ENCODE results near the gene WNT3. TPM values are rescaled to one million over a fixed set of nuclear protein-coding genes. Genes with fewer than 3 reads are reported as not detected.

Gene WNT3
- polyA plus RNA-seq, 2 of the 4 experiments (the other 2 are of a cell fraction), result 8.3 to 10.8 TPM

DNA sequence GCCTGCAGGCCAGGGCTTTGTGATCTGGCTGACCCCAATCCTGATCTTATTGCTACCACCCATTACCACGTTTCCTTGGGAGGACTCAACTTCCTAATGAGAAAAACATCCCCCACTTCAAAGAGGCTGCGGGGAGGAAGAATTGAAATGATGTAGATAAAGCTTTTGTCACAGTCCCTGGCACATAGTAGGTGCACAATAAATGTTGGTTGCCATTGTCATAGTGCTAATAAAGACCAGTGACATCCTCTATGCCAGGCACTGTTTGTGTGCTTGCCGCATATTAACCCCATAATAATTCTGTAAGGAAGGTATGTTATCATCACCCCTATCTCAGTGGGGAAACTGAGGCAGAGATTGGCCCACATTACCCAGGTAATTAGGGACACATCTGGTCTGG, 22.4 kb downstream of the WNT3 start:
- FAIRE-seq (no peak), ATAC-seq (0 out of 6 replicates have a peak, but pooled peaks of 1 of the 2 experiments have one; percentile 7), DNase-seq (ENCODE audit: low read depth in 1 of 2, low spot score in 1 of 2) (no peak)
- ChIA-PET POLR2A (no interaction called here), CTCF (interaction anchor here (0.8 to 1.8 kb wide), 4 partner anchors 15 to 147 kb away, joined by 3 to 8 read pairs (median 4); no protein-coding TSS in a partner anchor)
- H3K27ac ChIP-seq, result peak overlapping the region; percentile 66 to 82; a peak in 5 of 6 replicates
- 86% methylated on average over 3 of the region's 3 CpGs for WGBS (ENCODE audit: missing lambda C conversion rate)
- TF ChIP-seq ZNF302 (CRISPR knock-in tag; IDR thresholded peaks at IDR 0.05) (no peak), MAZ (IDR thresholded peaks at IDR 0.05; ENCODE audit: borderline replicate concordance, low read depth, low read length) (no peak), MAFK (IDR thresholded peaks at IDR 0.05; ENCODE audit: partially characterized antibody) (no peak)
- H3K4me3 ChIP-seq, result no peak overlapping the region
- peak overlapping the region; percentile 70 for H3K4me2 ChIP-seq
- H3K4me1 ChIP-seq, result peaks cover 14% of the 10 kb centered on the region
- H3K9me3 ChIP-seq, result no peaks in the 10 kb centered on the region

DNA sequence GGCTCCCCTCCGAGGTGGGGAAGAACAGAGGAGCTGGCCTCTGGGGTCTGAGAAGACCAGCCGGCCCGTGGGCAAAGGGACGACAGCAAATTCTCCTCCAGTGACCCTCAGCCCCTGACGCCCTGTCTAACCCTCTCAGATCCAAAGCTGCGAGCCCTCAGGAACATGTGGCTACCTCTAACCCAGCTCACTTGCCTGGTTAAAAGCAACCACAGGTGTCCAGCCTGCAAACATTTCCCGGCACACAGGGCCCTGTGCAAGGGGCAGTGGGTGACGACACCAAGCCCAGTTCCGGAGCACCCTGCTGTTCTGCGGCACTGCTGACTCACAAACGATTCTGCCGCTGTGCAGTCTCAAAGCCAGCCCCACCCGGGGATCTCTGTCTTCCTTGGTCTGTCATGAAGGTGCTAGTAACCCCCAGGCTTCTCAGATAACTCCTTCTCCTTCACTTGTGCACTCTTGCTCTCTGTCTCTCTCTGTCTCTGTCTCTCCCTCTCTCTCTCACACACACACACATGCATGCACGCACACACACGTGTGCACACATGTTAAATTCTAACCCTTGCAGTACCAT, 23.0 kb downstream of the WNT3 start:
- Histone ChIP-seq H3K4me1 (peaks cover 14% of the 10 kb centered on the region), H3K4me2 (peak overlapping the region; percentile 70), H3K27ac (peak overlapping the region; percentile 66 to 82), H3K9me3 (no peaks in the 10 kb centered on the region), H3K4me3 (0 out of 3 replicates have a peak overlapping the region, but pooled peaks have one; percentile 1)
- ATAC-seq (peak; percentile 89 to 91), FAIRE-seq (no peak), DNase-seq (ENCODE audit: low read depth in 1 of 2, low spot score in 1 of 2) (peak; percentile 67 to 94)
- no peak for TF ChIP-seq FOSL2 (IDR thresholded peaks at IDR 0.05)
- peak; percentile 58 for TF ChIP-seq FOSL2 (CRISPR knock-in tag; IDR thresholded peaks at IDR 0.05)
- TF ChIP-seq HEYL (CRISPR knock-in tag; IDR thresholded peaks at IDR 0.05), result no peak
- ChIA-PET CTCF (interaction anchor here (1.6 to 2.7 kb wide), 4 partner anchors 13 to 47 kb away, joined by 4 to 13 read pairs (median 6); no protein-coding TSS in a partner anchor), POLR2A (no interaction called here)
- 29% methylated on average over 15 of the region's 15 CpGs for WGBS (ENCODE audit: missing lambda C conversion rate)

DNA sequence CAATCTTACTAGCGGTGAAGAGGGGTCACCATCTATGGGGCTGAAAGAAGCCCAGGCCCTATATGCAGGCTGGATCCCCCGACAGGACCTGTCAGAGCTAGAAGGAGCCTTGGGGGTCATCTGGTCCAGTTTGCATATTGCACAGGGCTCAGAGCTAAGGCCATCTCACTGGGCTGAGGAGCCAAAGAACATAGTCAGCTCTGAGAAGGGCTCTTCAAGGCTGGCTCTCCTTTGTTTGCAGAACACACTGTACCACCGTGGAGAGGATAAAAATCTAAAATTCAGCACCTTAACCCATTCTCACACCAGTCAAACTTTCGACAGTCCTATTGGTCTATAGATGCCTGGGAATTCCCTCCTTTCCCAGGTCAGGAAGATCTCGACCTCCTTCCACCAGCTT, 24.2 kb downstream of the WNT3 start:
- no peak overlapping the region for H3K4me2 ChIP-seq
- POLR2A ChIA-PET, result interaction anchor here (1.2 kb wide), 1 partner anchor 18 kb away, joined by 4 read pairs; no protein-coding TSS in a partner anchor
- peaks cover 14% of the 10 kb centered on the region for H3K4me1 ChIP-seq
- H3K4me3 ChIP-seq, result no peak overlapping the region
- DNase-seq (ENCODE audit: low read depth in 1 of 2, low spot score in 1 of 2) (no peak), ATAC-seq (peak in 1 of 2 experiments; percentile 11; a peak in 1 of 6 replicates), FAIRE-seq (no peak)
- H3K27ac ChIP-seq, result no peak overlapping the region; a peak in 1 of 6 replicates
- 81% methylated on average over 5 of the region's 5 CpGs for WGBS (ENCODE audit: missing lambda C conversion rate)
- no peaks in the 10 kb centered on the region for H3K9me3 ChIP-seq
- TF ChIP-seq, protein P1, sequence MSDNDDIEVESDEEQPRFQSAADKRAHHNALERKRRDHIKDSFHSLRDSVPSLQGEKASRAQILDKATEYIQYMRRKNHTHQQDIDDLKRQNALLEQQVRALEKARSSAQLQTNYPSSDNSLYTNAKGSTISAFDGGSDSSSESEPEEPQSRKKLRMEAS (IDR thresholded peaks at IDR 0.05), result no peak
- TF ChIP-seq HOXB5 (CRISPR knock-in tag; IDR thresholded peaks at IDR 0.05) (no peak), NFE2L2 (conservative IDR thresholded peaks at IDR 0.05; ENCODE audit: low read length) (no peak), CEBPB (IDR thresholded peaks at IDR 0.05) (no peak), HEYL (CRISPR knock-in tag; IDR thresholded peaks at IDR 0.05) (no peak), TFCP2L1 (CRISPR knock-in tag; IDR thresholded peaks at IDR 0.05) (no peak), FOSB (CRISPR knock-in tag; IDR thresholded peaks at IDR 0.05) (no peak), RAD21 (conservative IDR thresholded peaks at IDR 0.05 in 1 of 2, IDR thresholded peaks at IDR 0.05 in 1 of 2) (no peak), CBX8 (IDR thresholded peaks at IDR 0.05) (no peak), NR3C1 (IDR thresholded peaks at IDR 0.05) (no peak)
- TF ChIP-seq, protein P2, sequence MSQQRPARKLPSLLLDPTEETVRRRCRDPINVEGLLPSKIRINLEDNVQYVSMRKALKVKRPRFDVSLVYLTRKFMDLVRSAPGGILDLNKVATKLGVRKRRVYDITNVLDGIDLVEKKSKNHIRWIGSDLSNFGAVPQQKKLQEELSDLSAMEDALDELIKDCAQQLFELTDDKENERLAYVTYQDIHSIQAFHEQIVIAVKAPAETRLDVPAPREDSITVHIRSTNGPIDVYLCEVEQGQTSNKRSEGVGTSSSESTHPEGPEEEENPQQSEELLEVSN (IDR thresholded peaks at IDR 0.05; ENCODE audit: borderline replicate concordance, low read depth), result no peak
- CTCF ChIA-PET, result interaction anchor here (0.5 to 2.7 kb wide), 11 partner anchors 9 to 196 kb away, joined by 3 to 13 read pairs (median 4); no protein-coding TSS in a partner anchor

DNA sequence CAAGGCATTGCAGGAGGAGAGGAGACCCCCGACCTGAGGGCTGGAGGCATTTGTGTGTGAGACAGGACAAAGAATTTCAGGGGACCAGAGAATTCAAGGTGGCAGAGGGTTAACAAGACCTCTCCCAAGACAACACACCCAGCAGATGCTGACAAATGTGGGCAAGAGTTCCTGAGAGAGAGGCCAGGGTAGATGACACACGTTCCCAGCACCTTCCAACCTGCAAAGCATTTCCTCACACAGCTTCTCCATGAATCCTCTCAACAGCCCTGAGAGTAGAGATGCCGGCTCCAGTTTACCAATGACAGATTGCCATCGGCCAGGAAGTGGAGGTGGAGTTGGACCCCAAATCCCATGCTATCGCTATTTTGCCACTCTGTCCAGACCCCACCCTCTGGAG, 25.0 kb downstream of the WNT3 start:
- Histone ChIP-seq H3K27ac (no peak overlapping the region; a peak in 1 of 6 replicates), H3K9me3 (no peaks in the 10 kb centered on the region), H3K4me2 (no peak overlapping the region), H3K4me1 (peaks cover 14% of the 10 kb centered on the region), H3K4me3 (no peak overlapping the region)
- ChIA-PET POLR2A (interaction anchor here (1.2 kb wide), 1 partner anchor 19 kb away, joined by 4 read pairs; no protein-coding TSS in a partner anchor), CTCF (interaction anchor here (0.9 to 2.7 kb wide), 6 partner anchors 11 to 49 kb away, joined by 3 to 13 read pairs (median 5); no protein-coding TSS in a partner anchor)
- no peak for FAIRE-seq
- no peak for DNase-seq (ENCODE audit: low read depth in 1 of 2, low spot score in 1 of 2)
- 57% methylated on average over 5 of the region's 5 CpGs for WGBS (ENCODE audit: missing lambda C conversion rate)
- ATAC-seq, result no peak
- TF ChIP-seq GATA3 (IDR thresholded peaks at IDR 0.05; ENCODE audit: borderline replicate concordance) (no peak), KDM1A (IDR thresholded peaks at IDR 0.05; ENCODE audit: low read depth) (no peak), SREBF2 (IDR thresholded peaks at IDR 0.05) (no peak), HEYL (CRISPR knock-in tag; IDR thresholded peaks at IDR 0.05) (no peak), BHLHE40 (IDR thresholded peaks at IDR 0.05; ENCODE audit: low read depth, low read length) (no peak), CEBPB (IDR thresholded peaks at IDR 0.05) (no peak)
- TF ChIP-seq, protein P3, sequence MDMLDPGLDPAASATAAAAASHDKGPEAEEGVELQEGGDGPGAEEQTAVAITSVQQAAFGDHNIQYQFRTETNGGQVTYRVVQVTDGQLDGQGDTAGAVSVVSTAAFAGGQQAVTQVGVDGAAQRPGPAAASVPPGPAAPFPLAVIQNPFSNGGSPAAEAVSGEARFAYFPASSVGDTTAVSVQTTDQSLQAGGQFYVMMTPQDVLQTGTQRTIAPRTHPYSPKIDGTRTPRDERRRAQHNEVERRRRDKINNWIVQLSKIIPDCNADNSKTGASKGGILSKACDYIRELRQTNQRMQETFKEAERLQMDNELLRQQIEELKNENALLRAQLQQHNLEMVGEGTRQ (IDR thresholded peaks at IDR 0.05), result no peak
- TF ChIP-seq, protein P4, sequence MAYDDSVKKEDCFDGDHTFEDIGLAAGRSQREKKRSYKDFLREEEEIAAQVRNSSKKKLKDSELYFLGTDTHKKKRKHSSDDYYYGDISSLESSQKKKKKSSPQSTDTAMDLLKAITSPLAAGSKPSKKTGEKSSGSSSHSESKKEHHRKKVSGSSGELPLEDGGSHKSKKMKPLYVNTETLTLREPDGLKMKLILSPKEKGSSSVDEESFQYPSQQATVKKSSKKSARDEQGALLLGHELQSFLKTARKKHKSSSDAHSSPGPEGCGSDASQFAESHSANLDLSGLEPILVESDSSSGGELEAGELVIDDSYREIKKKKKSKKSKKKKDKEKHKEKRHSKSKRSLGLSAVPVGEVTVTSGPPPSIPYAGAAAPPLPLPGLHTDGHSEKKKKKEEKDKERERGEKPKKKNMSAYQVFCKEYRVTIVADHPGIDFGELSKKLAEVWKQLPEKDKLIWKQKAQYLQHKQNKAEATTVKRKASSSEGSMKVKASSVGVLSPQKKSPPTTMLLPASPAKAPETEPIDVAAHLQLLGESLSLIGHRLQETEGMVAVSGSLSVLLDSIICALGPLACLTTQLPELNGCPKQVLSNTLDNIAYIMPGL (CRISPR knock-in tag; IDR thresholded peaks at IDR 0.05; ENCODE audit: borderline replicate concordance), result no peak
- TF ChIP-seq, protein P1 (IDR thresholded peaks at IDR 0.05), result no peak
- TF ChIP-seq, protein P2 (IDR thresholded peaks at IDR 0.05; ENCODE audit: borderline replicate concordance, low read depth), result no peak
- TF ChIP-seq, protein P5, sequence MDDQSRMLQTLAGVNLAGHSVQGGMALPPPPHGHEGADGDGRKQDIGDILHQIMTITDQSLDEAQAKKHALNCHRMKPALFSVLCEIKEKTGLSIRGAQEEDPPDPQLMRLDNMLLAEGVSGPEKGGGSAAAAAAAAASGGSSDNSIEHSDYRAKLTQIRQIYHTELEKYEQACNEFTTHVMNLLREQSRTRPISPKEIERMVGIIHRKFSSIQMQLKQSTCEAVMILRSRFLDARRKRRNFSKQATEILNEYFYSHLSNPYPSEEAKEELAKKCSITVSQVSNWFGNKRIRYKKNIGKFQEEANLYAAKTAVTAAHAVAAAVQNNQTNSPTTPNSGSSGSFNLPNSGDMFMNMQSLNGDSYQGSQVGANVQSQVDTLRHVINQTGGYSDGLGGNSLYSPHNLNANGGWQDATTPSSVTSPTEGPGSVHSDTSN (IDR thresholded peaks at IDR 0.05), result no peak

All from A549 (cell line).